ENCODE results near the gene ITGA2B.

The ITGA2B gene

GRCh38 chr17:44358066-44358465, 31.4 kb downstream of the ITGA2B start:
- peaks cover 20% of the 10 kb centered on the region for H3K4me1 ChIP-seq (ENCODE audit: insufficient read depth, low read length)
- no peaks in the 10 kb centered on the region for H3K36me3 ChIP-seq (ENCODE audit: insufficient read depth, low read length)
- no peaks in the 10 kb centered on the region for H3K9me3 ChIP-seq (ENCODE audit: control insufficient read depth, insufficient read depth, low read length)
- no peak overlapping the region for H3K9ac ChIP-seq (ENCODE audit: low read depth, low read length)

DNA sequence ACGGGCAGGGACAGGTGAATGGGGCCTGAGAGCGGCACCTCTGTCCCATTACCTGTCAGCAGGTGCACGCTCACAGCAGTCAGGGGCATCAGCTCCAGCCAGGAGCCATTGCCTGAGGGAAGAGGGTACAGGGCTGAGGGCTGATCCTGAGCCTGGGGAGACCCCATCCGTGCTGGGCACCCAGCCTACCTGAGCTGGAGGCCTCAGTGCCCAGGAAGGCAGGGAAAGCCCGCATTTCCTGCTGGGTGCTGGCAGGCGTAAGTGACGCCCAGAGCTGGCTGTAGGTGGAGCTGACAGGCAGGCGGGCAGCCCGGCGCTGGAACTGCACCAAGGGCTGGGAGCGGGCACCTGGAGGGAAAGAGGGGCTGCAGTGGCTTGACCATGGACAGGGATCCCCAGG, 33.2 kb downstream of the ITGA2B start:
- H3K9ac ChIP-seq (ENCODE audit: low read depth, low read length), result no peak overlapping the region
- H3K4me1 ChIP-seq (ENCODE audit: insufficient read depth, low read length), result peaks cover 10% of the 10 kb centered on the region
- no peaks in the 10 kb centered on the region for H3K36me3 ChIP-seq (ENCODE audit: insufficient read depth, low read length)
- no peaks in the 10 kb centered on the region for H3K9me3 ChIP-seq (ENCODE audit: control insufficient read depth, insufficient read depth, low read length)

GRCh38 chr17:44355642-44356099, 33.8 kb downstream of the ITGA2B start:
- no peak overlapping the region for H3K9ac ChIP-seq (ENCODE audit: low read depth, low read length)
- no peaks in the 10 kb centered on the region for H3K36me3 ChIP-seq (ENCODE audit: insufficient read depth, low read length)
- no peaks in the 10 kb centered on the region for H3K9me3 ChIP-seq (ENCODE audit: control insufficient read depth, insufficient read depth, low read length)
- peaks cover 4% of the 10 kb centered on the region; the same call in 1 of the 2 replicates for H3K4me1 ChIP-seq (ENCODE audit: insufficient read depth, low read length)

DNA sequence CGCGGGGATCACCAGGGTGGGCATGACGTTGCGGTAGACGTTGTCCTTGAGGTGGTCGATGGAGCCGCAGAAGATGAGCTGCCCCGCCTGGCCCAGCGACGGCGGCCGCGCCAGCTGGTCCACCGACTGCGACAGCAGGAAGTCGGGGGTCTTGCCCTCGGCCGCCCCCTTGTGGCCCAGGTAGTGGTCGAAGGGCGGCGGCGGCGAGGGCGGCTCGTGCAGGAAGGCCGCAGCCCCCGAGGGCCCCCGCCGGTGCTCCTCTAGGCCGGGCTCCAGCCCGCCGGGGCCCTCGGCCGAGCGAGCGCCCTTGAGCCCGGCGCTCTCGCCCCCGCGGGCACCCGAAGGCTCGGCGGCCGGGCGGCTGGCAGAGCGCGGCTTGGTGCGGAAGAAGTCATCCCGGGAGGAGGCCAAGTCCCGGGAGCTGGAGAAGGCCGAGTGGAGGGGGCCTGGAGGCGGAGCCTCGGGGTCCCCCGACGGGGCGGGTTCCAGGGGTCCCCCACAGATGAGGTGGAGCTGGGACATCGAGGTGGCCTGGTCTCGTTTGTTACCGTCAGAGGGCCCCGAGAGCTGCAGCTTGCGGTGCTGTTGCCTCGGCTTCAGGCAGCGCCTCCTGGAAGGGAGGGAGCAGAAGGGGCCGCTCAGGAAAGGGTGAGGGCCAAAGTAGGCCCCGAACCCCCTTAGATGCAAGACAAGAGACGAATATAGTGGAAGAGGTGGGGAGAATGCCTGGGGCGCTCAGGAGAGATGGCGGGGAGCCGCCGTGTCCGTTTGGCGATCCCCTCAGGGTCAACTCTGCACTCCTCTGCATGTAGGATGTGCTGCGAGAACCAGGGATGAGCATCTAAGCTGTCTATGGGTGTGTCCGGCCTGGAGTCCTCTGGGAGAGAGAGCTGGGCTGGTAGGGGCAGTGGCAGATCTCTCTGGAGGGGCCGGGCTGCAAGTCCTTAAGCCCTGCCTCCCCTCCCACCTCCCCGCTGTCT, 34.6 kb downstream of the ITGA2B start:
- Histone ChIP-seq H3K4me1 (ENCODE audit: insufficient read depth, low read length) (no peaks in the 10 kb centered on the region), H3K9me3 (ENCODE audit: control insufficient read depth, insufficient read depth, low read length) (no peaks in the 10 kb centered on the region), H3K36me3 (ENCODE audit: insufficient read depth, low read length) (no peaks in the 10 kb centered on the region), H3K9ac (ENCODE audit: low read depth, low read length) (peak overlapping the region; percentile 68; the same call in 1 of the 2 replicates)

- Histone ChIP-seq H3K4me1 (ENCODE audit: insufficient read depth, low read length) (no peaks in the 10 kb centered on the region), H3K9ac (ENCODE audit: low read depth, low read length) (peak overlapping the region; percentile 68; the same call in 1 of the 2 replicates), H3K36me3 (ENCODE audit: insufficient read depth, low read length) (no peaks in the 10 kb centered on the region), H3K9me3 (ENCODE audit: control insufficient read depth, insufficient read depth, low read length) (no peaks in the 10 kb centered on the region)
These were observed 35.6 kb downstream of the ITGA2B start for GRCh38 chr17:44353672-44354331.

DNA sequence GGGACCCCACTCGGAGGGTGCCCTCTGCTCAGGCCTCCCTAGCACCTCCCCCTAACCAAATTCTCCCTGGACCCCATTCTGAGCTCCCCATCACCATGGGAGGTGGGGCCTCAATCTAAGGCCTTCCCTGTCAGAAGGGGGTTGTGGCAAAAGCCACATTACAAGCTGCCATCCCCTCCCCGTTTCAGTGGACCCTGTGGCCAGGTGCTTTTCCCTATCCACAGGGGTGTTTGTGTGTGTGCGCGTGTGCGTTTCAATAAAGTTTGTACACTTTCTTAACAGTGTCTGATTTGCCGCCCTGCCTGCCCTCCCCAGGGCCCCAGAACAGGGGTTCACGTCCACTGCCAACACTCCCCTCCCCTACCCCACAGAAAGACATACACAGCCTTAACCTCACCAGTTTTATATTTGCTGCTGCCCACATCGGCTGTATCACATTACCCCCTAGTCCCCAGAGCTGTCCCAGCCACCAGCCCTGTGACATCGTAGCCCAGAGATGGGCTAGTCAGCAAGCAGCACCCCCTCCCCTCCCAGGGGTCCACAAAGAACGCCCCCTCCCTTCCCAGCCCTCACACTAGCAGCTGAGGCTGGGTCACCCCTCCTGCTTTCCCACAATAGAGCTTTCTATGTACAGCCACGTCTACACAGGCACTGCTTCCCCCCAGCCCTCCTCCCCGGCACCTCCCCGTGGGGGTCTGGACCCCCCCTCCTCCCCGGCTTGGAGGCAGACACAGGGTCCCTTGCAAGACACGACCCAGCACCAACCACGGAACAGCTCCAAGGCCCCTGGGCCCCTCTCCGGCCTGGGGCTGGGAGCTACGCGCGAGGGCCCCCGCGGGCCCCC, 36.4 kb downstream of the ITGA2B start:
- peak overlapping the region; percentile 68; the same call in 1 of the 2 replicates for H3K9ac ChIP-seq (ENCODE audit: low read depth, low read length)

GRCh38 chr17:44351961-44352827, 37.3 kb downstream of the ITGA2B start:
- H3K36me3 ChIP-seq (ENCODE audit: insufficient read depth, low read length), result no peaks in the 10 kb centered on the region
- H3K4me1 ChIP-seq (ENCODE audit: insufficient read depth, low read length), result no peaks in the 10 kb centered on the region
- no peak overlapping the region for H3K9ac ChIP-seq (ENCODE audit: low read depth, low read length)
- no peaks in the 10 kb centered on the region for H3K9me3 ChIP-seq (ENCODE audit: control insufficient read depth, insufficient read depth, low read length)

More for the DNA sequence above, 36.4 kb downstream of the ITGA2B start:
- no peaks in the 10 kb centered on the region for H3K4me1 ChIP-seq (ENCODE audit: insufficient read depth, low read length)
- no peaks in the 10 kb centered on the region for H3K9me3 ChIP-seq (ENCODE audit: control insufficient read depth, insufficient read depth, low read length)
- no peaks in the 10 kb centered on the region for H3K36me3 ChIP-seq (ENCODE audit: insufficient read depth, low read length)

GRCh38 chr17:44351464-44351863, 38.0 kb downstream of the ITGA2B start:
- Histone ChIP-seq H3K9me3 (ENCODE audit: control insufficient read depth, insufficient read depth, low read length) (no peaks in the 10 kb centered on the region), H3K4me1 (ENCODE audit: insufficient read depth, low read length) (no peaks in the 10 kb centered on the region), H3K36me3 (ENCODE audit: insufficient read depth, low read length) (no peaks in the 10 kb centered on the region), H3K9ac (ENCODE audit: low read depth, low read length) (no peak overlapping the region)

- Histone ChIP-seq H3K9me3 (ENCODE audit: control insufficient read depth, insufficient read depth, low read length) (no peaks in the 10 kb centered on the region), H3K9ac (ENCODE audit: low read depth, low read length) (no peak overlapping the region), H3K36me3 (ENCODE audit: insufficient read depth, low read length) (no peaks in the 10 kb centered on the region), H3K4me1 (ENCODE audit: insufficient read depth, low read length) (no peaks in the 10 kb centered on the region)
These were observed 38.7 kb downstream of the ITGA2B start for GRCh38 chr17:44350733-44351226.

DNA sequence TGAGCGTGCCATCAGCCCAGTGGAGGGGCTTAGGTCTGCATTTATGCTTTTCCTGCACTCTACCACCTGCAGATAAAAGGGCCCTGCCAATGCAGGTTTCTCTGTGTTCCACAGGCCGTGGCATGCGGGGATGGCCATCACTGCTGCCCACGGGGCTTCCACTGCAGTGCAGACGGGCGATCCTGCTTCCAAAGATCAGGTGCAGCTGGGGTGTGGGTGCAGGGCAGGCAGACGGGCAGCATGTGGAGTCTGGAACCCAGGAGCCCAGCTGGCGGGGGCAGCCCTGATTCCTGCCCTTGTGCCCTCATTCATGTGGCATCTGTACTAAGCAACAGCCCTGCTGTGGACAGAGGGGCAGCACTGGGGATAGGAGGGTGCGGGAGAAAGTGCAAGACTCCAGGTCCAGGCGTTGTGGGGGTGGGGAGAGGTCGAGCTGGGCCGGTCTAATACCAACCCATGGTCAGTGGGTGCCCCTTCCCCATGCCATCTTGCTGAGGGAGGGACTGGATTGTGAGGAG, 39.8 kb downstream of the ITGA2B start:
- Histone ChIP-seq H3K4me1 (ENCODE audit: insufficient read depth, low read length) (no peaks in the 10 kb centered on the region), H3K9me3 (ENCODE audit: control insufficient read depth, insufficient read depth, low read length) (no peaks in the 10 kb centered on the region), H3K9ac (ENCODE audit: low read depth, low read length) (no peak overlapping the region)

DNA sequence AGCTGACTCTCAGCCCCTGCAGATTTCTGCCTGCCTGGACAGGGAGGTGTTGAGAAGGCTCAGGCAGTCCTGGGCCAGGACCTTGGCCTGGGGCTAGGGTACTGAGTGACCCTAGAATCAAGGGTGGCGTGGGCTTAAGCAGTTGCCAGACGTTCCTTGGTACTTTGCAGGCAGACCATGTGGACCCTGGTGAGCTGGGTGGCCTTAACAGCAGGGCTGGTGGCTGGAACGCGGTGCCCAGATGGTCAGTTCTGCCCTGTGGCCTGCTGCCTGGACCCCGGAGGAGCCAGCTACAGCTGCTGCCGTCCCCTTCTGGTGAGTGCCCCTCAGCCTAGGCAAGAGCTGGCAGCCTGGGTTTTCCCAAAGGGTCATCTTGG, 40.5 kb downstream of the ITGA2B start:
- no peaks in the 10 kb centered on the region for H3K4me1 ChIP-seq (ENCODE audit: insufficient read depth, low read length)
- H3K36me3 ChIP-seq (ENCODE audit: insufficient read depth, low read length), result no peaks in the 10 kb centered on the region
- H3K9ac ChIP-seq (ENCODE audit: low read depth, low read length), result no peak overlapping the region
- H3K9me3 ChIP-seq (ENCODE audit: control insufficient read depth, insufficient read depth, low read length), result no peaks in the 10 kb centered on the region

More for the DNA sequence above, 39.8 kb downstream of the ITGA2B start:
- H3K36me3 ChIP-seq (ENCODE audit: insufficient read depth, low read length), result no peaks in the 10 kb centered on the region

- H3K9me3 ChIP-seq (ENCODE audit: control insufficient read depth, insufficient read depth, low read length), result no peaks in the 10 kb centered on the region
- no peaks in the 10 kb centered on the region for H3K4me1 ChIP-seq (ENCODE audit: insufficient read depth, low read length)
- no peak overlapping the region for H3K9ac ChIP-seq (ENCODE audit: low read depth, low read length)
- no peaks in the 10 kb centered on the region for H3K36me3 ChIP-seq (ENCODE audit: insufficient read depth, low read length)
These were observed 41.0 kb downstream of the ITGA2B start for GRCh38 chr17:44348234-44348987.

All from ES-I3 (cell line).